Spleen (tissue), 11 donors: ENCODE results near the gene DYNC1LI1. TPM values are rescaled to one million over a fixed set of nuclear protein-coding genes. Genes with fewer than 3 reads are reported as not detected.

Source experiments
- DNase-seq: peaks from one replicate; pipeline ENCODE4 v3.0.0-alpha.2; 2020
- H3K27ac ChIP-seq, 8 donors: fragments of 200-600 bp; sonication (generic) in 7 of 8; 1 replicate in 4 of 8; 2 replicates in 4 of 8; pipeline versions ENCODE4 v1.5.0 to v1.8.0; 2016 to 2021; ENCODE audit warnings: inconsistent platforms in 4 of 8, mild to moderate bottlenecking in 4 of 8, moderate library complexity in 1 of 8
- H3K27me3 ChIP-seq, 7 donors: fragments of 200-600 bp; sonication (generic) in 6 of 7; replicated peaks in 1 of 7; 1 replicate in 4 of 7; 2 replicates in 3 of 7; pipeline versions ENCODE4 v1.5.0 to v1.8.0; 2016 to 2021; ENCODE audit warnings: inconsistent platforms in 3 of 7, mild to moderate bottlenecking in 1 of 7
- H3K36me3 ChIP-seq, 6 donors: fragments of 200-600 bp; sonication (generic) in 5 of 6; 1 replicate in 4 of 6; 2 replicates in 2 of 6; pipeline versions ENCODE4 v1.5.0 to v1.8.0; 2016 to 2021; ENCODE audit warnings: inconsistent platforms in 2 of 6
- H3K4me1 ChIP-seq, 6 donors: fragments of 200-600 bp; sonication (generic) in 5 of 6; 1 replicate in 3 of 6; 2 replicates in 3 of 6; pipeline versions ENCODE4 v1.5.0 to v1.8.0; 2016 to 2021; ENCODE audit warnings: inconsistent platforms in 3 of 6
- H3K4me3 ChIP-seq, 8 donors: fragments of 200-600 bp; sonication (generic) in 7 of 8; 1 replicate in 4 of 8; 2 replicates in 4 of 8; pipeline versions ENCODE4 v1.5.0 to v1.8.0; 2016 to 2021; ENCODE audit warnings: inconsistent platforms in 4 of 8, mild to moderate bottlenecking in 4 of 8, moderate library complexity in 2 of 8
- H3K9me3 ChIP-seq, 8 donors: fragments of 200-600 bp; sonication (generic) in 7 of 8; 1 replicate in 4 of 8; 2 replicates in 4 of 8; pipeline versions ENCODE4 v1.5.0 to v1.8.0; 2016 to 2021; ENCODE audit warnings: inconsistent platforms in 4 of 8
- CTCF ChIP-seq, 11 experiments: fragments of 200-600 bp in 7 of 11; fragments of 450-650 bp in 4 of 11; sonication (generic) in 4 of 11; IDR thresholded peaks in 8 of 11; conservative IDR thresholded peaks in 3 of 11; 1 replicate in 7 of 11; 2 replicates in 4 of 11; pipeline versions ENCODE4 v1.4.0 to v1.8.0; 2016 to 2021; ENCODE audit warnings: antibody characterized with exemption in 11 of 11, inconsistent platforms in 4 of 11, mild to moderate bottlenecking in 1 of 11
- POLR2A ChIP-seq, 3 donors: fragments of 450-650 bp; IDR thresholded peaks; one replicate each; pipeline ENCODE4 v1.5.1; 2017; ENCODE audit warnings: antibody characterized with exemption in 3 of 3, mild to moderate bottlenecking in 1 of 3
- POLR2AphosphoS5 ChIP-seq, 3 donors: sonication (generic); formaldehyde crosslinking; IDR thresholded peaks; one replicate each; pipeline ENCODE4 v1.5.1; 2017; ENCODE audit warnings: antibody characterized with exemption in 3 of 3
- WGBS, 5 donors: extraction: QIAGEN DNeasy Blood & Tissue Kit in 3 of 5; methylation state at CpG; one replicate each; pipeline versions ENCODE4 v1.1.5 to v1.1.7; 2013 to 2018; 5-methylcytosine and 5-hydroxymethylcytosine counted together
- intact Hi-C: fragments of 100-400 bp; cut with DNase I; formaldehyde crosslinking; loops from one replicate; pipeline ENCODE4 v1.15.0; 2023; ENCODE audit warnings: low total_unique reads
- polyA plus RNA-seq, 3 donors: library from polyadenylated mRNA; stranded (reverse); fragments of 200-250 nt; gene quantifications; one replicate each; pipeline ENCODE4 v1.2.1, GENCODE V29; 2013
- total RNA-seq, 7 donors: library from RNA; depleted of rRNA in 3 of 7; stranded (reverse); fragments of >200 nt in 3 of 7; fragmentation: NEBNext Ultra II Directional in 4 of 7; extraction: Animal tissue kit (Norgen Biotek cat#: 25700) in 4 of 7; gene quantifications; one replicate each; pipeline versions ENCODE4 v1.1.0 to v1.2.1, GENCODE V29; 2016 to 2021
- donor health status: healthy with polysubstance abuse.
- donor health status: DM: no; HTN: no; CAD: no; lungs with moderate emphysema.
- donor health status: DM: no; HTN: no; CAD: no.
- donor health status: Bipolar disorder and iron deficiency.
- donor health status: healthy.
- donor health status: DM: no; HTN: no; CAD: no.
- donor health status: DM: yes; HTN: yes; CAD: no.

The DYNC1LI1 gene
- total and polyA plus RNA-seq, 10 donors = 13.3 to 46.4 (median 36.1) TPM

- intact Hi-C loops = no loop called here
- no peak for DNase-seq
These were observed 67.7 kb downstream of the DYNC1LI1 start for GRCh38 chr3:32502946-32503286.

GRCh38 chr3:32502118-32502945 lies 68.3 kb downstream of the DYNC1LI1 start, which contains the start of gene CMTM6:
TSS of gene CMTM6 (minus strand) at chr3:32502852. CDS start at chr3:32502745, 107 bp downstream.
- WGBS, 5 donors = 0% methylated on average over 46 to 61 of the region's 61 CpGs
- TF ChIP-seq CTCF (IDR thresholded peaks at IDR 0.05 in 8 of 11, conservative IDR thresholded peaks at IDR 0.05 in 3 of 11) (peak in 2 of 11 experiments; percentile 7 to 19), POLR2AphosphoS5 (IDR thresholded peaks at IDR 0.05) (peak; percentile 72 to 92 (median 85)), POLR2A (IDR thresholded peaks at IDR 0.05) (peak in 1 of 3 donors; percentile 45)
- Histone ChIP-seq H3K4me3 (peak within 1 kb of the TSS; percentile 65 to 98 (median 87)), H3K4me1 (peaks cover 8 to 54% (median 49%) of the 10 kb centered on the region in 6 donors), H3K27ac (peak within 1 kb of the TSS; percentile 90 to 100 (median 99)), H3K27me3 (no peaks in the 10 kb centered on the region), H3K36me3 (peaks cover 0 to 4% (median 0%) of the 10 kb centered on the region in 6 donors), H3K9me3 (no peaks in the 10 kb centered on the region)
- peak; percentile 96 for DNase-seq
- intact Hi-C loops = no loop called here

More at GRCh38 chr3:32502946-32503286, 67.7 kb downstream of the DYNC1LI1 start:
- Histone ChIP-seq H3K36me3 (peaks cover 0 to 4% (median 0%) of the 10 kb centered on the region in 6 donors), H3K4me3 (peak overlapping the region; percentile 65 to 98 (median 87)), H3K27me3 (no peaks in the 10 kb centered on the region), H3K9me3 (no peaks in the 10 kb centered on the region), H3K27ac (peak overlapping the region; percentile 90 to 100 (median 99)), H3K4me1 (peaks cover 8 to 49% (median 43%) of the 10 kb centered on the region in 6 donors)
- TF ChIP-seq CTCF (IDR thresholded peaks at IDR 0.05 in 8 of 11, conservative IDR thresholded peaks at IDR 0.05 in 3 of 11) = no peak
- TF ChIP-seq POLR2AphosphoS5 (IDR thresholded peaks at IDR 0.05) = no peak
- no peak for TF ChIP-seq POLR2A (IDR thresholded peaks at IDR 0.05)
- 0 to 4% (median 1%) methylated on average over 6 of the region's 6 CpGs for WGBS, 5 donors

GRCh38 chr3:32501783-32502117 lies 68.9 kb downstream of the DYNC1LI1 start:
- peak overlapping the region; percentile 90 to 100 (median 99) for H3K27ac ChIP-seq
- no peak for DNase-seq
- 1 to 6% (median 4%) methylated on average over 4 of the region's 4 CpGs for WGBS, 5 donors
- peaks cover 0 to 7% (median 0%) of the 10 kb centered on the region in 6 donors for H3K36me3 ChIP-seq
- no peaks in the 10 kb centered on the region for H3K9me3 ChIP-seq
- peaks cover 8 to 59% (median 51%) of the 10 kb centered on the region in 6 donors for H3K4me1 ChIP-seq
- TF ChIP-seq POLR2A (IDR thresholded peaks at IDR 0.05) = no peak
- intact Hi-C loops = no loop called here
- H3K27me3 ChIP-seq = no peaks in the 10 kb centered on the region
- peak overlapping the region; percentile 65 to 98 (median 87) for H3K4me3 ChIP-seq

GRCh38 chr3:32500880-32501782 lies 69.5 kb downstream of the DYNC1LI1 start:
- Histone ChIP-seq H3K27me3 (no peaks in the 10 kb centered on the region), H3K9me3 (no peaks in the 10 kb centered on the region), H3K4me1 (peaks cover 8 to 65% (median 56%) of the 10 kb centered on the region in 6 donors), H3K27ac (peak overlapping the region; percentile 90 to 100 (median 99)), H3K36me3 (peaks cover 0 to 10% (median 0%) of the 10 kb centered on the region in 6 donors), H3K4me3 (peak overlapping the region; percentile 65 to 98 (median 87))
- intact Hi-C loops = no loop called here
- WGBS, 5 donors = 57 to 80% (median 63%) methylated on average over 25 of the region's 25 CpGs
- TF ChIP-seq CTCF (IDR thresholded peaks at IDR 0.05 in 8 of 11, conservative IDR thresholded peaks at IDR 0.05 in 3 of 11) (no peak), POLR2A (IDR thresholded peaks at IDR 0.05) (no peak), POLR2AphosphoS5 (IDR thresholded peaks at IDR 0.05) (no peak)
- DNase-seq = peak; percentile 85
